GM19025 (cell line): ENCODE measurements around the gene NSUN2.
"Not testable (repeated sequence)": the region's sequence is repeated elsewhere in the genome, so short reads cannot be mapped to it uniquely, and the experiment has no call there.

Experiments
- ATAC-seq: cut with Tn5 transposase; IDR thresholded peaks from one replicate; pipeline ENCODE4 v1.9.1; 2021; ENCODE audit warnings: mild to moderate bottlenecking, low read depth, moderate library complexity; ENCODE audit not compliant: unreplicated experiment

Gene NSUN2

GRCh38 chr5:6585168-6585567 is 47.7 kb downstream of the NSUN2 start:
- ATAC-seq: no peak

DNA sequence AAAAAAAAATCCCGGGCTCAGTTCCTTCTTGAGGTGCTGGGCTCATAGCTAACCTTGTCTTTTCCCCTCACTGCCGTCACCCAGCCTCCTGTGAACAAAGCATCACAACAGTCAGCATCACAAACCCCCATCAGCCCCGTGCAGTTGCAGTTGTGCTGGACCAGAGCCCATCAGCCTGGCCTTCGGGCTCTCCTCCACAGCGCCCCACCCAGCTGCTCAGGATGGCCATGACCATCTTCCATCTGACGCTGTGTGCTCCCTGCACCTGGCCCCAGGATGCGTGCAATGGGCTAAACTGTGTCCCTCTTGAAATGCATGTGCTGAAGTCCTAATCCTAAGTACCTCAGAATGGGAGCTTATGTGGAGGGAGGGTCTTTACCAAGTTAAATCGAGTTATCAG is 48.1 kb downstream of the NSUN2 start:
- no peak for ATAC-seq

DNA sequence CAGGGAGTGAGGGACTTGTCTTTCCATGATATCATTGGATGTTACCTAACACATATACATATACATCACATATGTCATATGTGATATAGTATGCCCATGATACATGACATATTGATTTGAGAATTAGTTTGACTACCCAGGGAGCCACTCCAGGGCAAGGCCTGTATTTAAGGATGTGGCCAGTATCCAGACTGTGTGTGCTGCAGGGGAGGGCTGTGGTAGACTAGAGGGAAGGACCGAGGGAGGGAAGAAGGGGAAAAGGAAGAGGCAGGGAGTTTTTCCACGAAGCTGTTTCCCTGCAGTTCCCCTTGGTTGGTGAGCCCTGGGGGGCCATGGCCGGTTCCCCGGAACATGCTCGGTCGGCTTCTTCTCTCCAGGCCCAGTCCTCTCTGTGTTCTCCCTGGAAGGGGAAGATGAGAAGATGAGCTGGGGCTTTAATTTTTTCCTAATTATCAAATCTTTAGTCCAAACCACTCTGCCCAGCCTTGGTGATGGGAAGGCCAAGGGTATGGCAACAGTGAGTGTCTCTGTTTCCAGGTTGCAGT is 48.7 kb downstream of the NSUN2 start:
- no peak for ATAC-seq

DNA sequence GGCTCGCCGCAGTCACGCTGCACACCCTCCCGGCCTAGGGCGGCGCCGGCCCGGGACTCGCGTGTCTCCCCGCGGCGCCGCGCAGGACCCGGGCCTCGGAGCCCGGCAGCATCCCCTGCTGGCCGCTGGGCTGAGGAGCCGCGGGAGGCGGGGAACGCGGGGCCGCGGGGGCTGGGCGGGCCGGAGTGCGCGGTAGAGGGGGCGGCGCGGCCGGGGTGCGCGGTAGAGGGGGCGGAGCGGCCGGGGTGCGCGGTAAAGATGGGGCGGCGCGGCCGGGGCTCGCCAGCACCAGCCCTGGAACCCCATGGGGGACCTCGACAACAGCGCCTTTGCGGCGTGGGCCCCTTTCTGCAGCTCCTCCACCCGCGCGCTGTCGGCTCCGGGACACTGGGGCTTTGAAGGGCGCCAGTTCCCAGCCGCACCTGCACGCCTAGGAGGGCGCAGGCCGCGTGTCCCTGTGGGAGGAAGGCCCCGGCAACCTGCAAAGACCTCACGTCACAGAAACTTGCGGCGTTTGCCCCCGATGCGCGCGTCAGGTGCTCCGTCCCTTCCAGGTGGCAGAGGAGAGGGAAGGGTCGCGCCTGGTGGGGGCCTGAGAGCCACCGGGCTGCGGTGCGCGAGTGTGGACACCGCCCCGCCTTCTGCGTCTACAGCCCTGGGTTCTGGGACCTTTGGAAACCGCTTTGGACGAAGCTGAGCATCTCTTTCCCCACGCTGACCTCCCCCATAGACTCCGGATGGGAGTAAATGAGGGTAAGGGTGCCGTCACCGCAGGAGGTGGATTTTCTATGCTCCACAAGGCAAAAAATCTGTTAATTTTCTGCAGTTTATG is 49.6 kb downstream of the NSUN2 start:
- ATAC-seq: no peak

GRCh38 chr5:6582507-6583048 is 50.3 kb downstream of the NSUN2 start:
- ATAC-seq: no peak

DNA sequence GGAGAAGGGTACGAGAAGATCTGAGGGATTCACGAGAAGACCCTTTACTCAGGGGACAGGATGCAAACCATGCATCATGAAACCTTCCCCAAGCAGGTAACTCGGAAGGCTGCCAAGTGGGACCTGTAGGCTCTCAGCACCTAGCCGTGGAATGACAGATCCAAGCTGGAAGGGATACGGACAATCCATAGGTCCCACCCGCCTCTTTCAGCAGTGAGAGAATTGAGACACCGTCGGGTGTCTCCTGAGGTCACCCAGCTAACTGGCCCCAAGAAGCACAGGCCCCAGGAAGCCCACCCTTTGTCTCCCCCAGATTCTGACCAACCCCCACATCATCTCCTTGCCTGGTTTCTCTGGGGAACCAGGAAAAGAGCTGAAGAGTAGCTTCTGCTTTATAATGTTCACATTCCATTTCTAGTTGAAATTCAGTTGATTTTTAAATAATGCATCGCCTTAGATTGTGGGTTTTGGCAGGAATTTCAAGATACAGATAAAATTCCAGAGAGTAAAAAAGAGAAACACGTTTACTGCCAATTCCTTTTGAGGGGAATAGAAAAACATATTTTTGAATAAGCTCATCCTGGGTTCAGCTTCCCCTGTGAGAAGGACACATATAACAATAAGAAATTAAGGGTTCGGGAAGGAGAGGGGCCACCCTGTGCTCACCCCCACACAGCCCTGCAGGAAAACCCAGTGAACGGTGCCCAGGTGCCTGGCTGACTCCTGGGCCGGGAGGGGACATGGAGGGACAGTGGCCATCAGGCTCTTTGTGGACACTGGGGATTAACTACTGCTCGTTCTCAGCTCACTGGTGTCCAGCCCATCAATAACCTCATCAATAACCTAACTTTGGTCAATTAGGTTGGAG is 51.1 kb downstream of the NSUN2 start:
- ATAC-seq: no peak

DNA sequence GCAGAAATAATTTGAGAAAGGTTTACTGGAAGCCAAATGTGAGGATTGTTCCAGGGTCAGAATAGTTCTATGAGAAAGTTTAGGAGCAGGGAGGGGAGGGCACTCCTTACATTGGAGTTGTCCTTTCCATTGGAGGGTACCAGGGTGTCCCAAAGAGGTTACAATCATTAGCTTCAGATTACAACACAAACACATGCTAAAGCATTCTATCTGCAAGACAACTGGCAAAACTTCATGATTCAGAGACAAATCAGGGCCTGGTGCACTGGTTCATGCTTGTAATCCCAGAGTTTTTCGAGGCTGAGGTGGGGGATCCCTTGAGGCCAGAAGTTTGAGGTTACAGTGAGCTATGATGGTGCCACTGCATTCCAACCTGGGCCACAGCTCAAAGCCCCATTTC is 51.8 kb downstream of the NSUN2 start:
- no peak for ATAC-seq

- no peak for ATAC-seq
Measured at GRCh38 chr5:6579535-6579934, 53.3 kb downstream of the NSUN2 start.

- no peak for ATAC-seq
Measured at GRCh38 chr5:6578676-6579343, 54.0 kb downstream of the NSUN2 start.

DNA sequence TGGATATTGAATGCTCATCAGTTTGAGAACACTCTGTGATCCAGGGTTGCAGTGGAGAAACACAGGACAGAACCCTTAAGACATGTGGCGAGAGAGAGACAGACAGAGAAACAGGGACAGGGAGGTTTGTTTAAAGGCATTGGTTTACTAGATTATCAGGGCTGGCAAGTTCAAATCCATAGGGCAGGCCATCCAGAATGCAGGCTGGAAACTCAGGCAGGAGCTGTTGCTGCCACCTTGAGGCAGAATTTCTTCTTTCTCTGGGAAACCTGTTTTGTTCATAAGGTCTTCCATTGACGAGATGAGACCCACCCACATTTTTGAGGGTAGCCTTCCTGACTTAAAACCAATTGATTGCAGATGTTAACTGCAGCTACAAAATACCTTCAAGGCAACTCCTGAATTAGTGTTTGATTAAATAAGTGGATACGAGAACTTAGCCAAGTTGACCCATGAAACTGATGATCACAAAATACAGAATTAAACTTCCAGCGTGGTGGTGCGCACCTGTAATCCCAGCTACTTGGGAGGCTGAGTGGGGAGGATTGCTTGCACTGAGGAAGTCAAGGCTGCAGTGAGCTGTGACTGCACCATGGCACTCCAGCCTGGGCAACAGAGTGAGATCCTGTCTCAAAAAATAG is 55.9 kb downstream of the NSUN2 start:
- ATAC-seq: no peak

GRCh38 chr5:6574537-6575245 is 58.2 kb downstream of the NSUN2 start:
- no peak for ATAC-seq

- ATAC-seq: no peak
Measured at GRCh38 chr5:6574111-6574510, 58.7 kb downstream of the NSUN2 start.

DNA sequence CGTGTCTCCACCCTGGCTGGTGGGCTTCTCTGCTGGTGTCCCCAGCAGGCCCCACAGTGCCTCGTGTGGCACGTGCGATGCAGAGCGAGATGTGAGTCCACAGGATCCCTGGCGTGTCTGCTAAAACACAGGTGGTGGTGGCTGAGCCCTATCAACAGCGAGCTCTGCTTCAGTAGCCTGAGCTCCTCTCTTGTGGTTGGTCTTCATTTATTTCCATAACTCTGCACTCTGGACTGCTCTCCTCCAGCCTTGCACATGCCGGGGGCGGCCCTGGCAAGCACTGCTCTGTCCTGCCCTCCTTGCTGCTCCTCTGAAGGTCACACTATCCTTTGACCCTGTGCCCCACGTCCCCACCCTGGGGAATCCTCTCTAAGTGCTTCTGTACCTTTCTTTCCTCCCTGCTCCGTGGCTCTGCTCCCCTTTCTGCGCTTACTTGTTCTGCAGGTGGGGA is 59.2 kb downstream of the NSUN2 start:
- no peak for ATAC-seq

GRCh38 chr5:6572825-6573380 is 59.9 kb downstream of the NSUN2 start:
- no peak for ATAC-seq

- no peak for ATAC-seq
Measured at GRCh38 chr5:6572086-6572824, 60.6 kb downstream of the NSUN2 start.

DNA sequence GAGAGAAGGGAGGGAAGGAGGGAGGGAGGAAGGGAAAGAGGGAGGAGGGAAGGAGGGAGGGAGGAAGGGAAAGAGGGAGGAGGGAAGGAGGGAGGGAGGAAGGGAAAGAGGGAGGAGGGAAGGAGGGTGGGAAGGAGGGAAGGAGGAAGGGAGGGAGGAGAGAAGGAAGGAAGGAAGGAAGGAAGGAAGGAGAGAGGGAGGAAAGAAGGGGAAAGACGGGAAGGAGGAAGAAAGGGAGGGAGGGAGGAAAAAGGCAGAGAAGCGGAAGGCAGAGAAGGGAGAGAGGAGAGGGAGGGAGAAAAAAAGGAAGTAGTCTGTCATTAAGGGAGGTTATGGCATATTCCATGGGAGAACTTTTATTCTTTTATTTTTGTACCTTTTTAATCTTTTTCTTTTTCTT is 61.2 kb downstream of the NSUN2 start:
- not testable (repeated sequence) for ATAC-seq

- no peak for ATAC-seq
Measured at GRCh38 chr5:6570530-6570929, 62.3 kb downstream of the NSUN2 start.

- ATAC-seq: no peak
Measured at GRCh38 chr5:6568889-6569288, 64.0 kb downstream of the NSUN2 start.
